ENCODE data around the gene TP53AIP1.

Gene TP53AIP1

GRCh38 chr11:128953151-128953550 lies 10.5 kb upstream of the TP53AIP1 start:
- no peak for TF ChIP-seq MYC (IDR thresholded peaks at IDR 0.05; ENCODE audit: low read depth, low read length)
- no peak for TF ChIP-seq POLR2A (IDR thresholded peaks at IDR 0.05; ENCODE audit: extremely low read depth, insufficient read length)
- TF ChIP-seq, protein P1, sequence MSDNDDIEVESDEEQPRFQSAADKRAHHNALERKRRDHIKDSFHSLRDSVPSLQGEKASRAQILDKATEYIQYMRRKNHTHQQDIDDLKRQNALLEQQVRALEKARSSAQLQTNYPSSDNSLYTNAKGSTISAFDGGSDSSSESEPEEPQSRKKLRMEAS (IDR thresholded peaks at IDR 0.05; ENCODE audit: low read depth, low read length), result no peak
- TF ChIP-seq, protein P2, sequence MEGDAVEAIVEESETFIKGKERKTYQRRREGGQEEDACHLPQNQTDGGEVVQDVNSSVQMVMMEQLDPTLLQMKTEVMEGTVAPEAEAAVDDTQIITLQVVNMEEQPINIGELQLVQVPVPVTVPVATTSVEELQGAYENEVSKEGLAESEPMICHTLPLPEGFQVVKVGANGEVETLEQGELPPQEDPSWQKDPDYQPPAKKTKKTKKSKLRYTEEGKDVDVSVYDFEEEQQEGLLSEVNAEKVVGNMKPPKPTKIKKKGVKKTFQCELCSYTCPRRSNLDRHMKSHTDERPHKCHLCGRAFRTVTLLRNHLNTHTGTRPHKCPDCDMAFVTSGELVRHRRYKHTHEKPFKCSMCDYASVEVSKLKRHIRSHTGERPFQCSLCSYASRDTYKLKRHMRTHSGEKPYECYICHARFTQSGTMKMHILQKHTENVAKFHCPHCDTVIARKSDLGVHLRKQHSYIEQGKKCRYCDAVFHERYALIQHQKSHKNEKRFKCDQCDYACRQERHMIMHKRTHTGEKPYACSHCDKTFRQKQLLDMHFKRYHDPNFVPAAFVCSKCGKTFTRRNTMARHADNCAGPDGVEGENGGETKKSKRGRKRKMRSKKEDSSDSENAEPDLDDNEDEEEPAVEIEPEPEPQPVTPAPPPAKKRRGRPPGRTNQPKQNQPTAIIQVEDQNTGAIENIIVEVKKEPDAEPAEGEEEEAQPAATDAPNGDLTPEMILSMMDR (IDR thresholded peaks at IDR 0.05; ENCODE audit: low read depth, low read length), result no peak
- no peak overlapping the region for H3K4me3 ChIP-seq (ENCODE audit: low read depth, low read length)
- no peak for DNase-seq (ENCODE audit: low read depth)

DNA sequence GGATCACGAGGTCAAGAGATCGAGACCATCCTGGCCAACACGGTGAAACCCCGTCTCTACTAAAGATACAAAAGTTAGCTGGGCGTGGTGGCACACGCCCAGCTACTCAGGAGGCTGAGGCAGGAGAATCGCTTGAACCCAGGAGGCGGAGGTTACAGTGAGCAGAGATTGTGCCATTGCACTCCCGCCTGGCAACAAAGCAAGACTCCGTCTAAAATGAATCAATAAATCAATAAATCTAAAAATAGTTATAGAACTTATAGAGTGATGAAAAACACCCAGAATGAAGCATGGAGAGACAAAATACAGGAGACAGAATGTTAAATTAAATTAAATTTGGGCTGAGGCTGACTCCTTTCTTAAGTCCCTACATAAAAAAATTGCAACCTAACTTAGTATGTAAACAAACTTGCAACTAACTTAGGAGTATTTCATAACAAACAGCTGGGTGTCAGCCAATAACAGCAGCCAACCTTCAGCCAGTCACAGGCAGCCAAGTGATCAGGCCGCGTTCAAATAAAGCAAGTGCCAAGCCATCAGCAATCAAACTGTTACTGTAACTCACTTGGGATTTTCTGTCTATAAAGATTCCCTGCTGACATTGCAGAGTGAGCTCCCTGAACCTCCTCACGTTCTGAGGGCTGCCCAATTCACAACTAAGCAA lies 7.3 kb upstream of the TP53AIP1 start:
- no peak overlapping the region for H3K4me3 ChIP-seq (ENCODE audit: low read depth, low read length)
- DNase-seq (ENCODE audit: low read depth), result no peak
- no peak for TF ChIP-seq MYC (IDR thresholded peaks at IDR 0.05; ENCODE audit: low read depth, low read length)
- TF ChIP-seq, protein P2 (IDR thresholded peaks at IDR 0.05; ENCODE audit: low read depth, low read length), result no peak
- TF ChIP-seq, protein P1 (IDR thresholded peaks at IDR 0.05; ENCODE audit: low read depth, low read length), result no peak
- TF ChIP-seq POLR2A (IDR thresholded peaks at IDR 0.05; ENCODE audit: extremely low read depth, insufficient read length), result no peak

DNA sequence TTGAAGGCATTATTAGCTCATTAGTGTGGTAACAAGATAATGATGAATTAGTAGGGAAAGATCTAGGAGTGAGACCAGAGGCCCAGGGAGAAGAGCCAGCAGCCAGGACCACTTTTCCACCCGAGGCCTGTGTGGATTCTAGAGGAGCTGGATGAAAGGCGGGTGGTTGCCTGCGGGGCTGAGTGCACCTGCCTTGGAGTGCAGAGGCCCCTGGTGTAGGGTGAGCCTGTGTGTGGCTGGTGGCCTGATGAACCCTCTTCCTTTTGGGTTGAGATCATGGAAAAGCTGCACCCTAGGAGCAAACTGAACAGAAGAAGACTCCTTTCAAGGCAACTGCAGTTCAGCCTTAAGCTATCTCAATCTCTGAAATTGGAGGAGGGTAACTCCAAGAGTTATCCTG lies 5.9 kb upstream of the TP53AIP1 start:
- DNase-seq (ENCODE audit: low read depth), result no peak
- no peak overlapping the region for H3K4me3 ChIP-seq (ENCODE audit: low read depth, low read length)
- TF ChIP-seq POLR2A (IDR thresholded peaks at IDR 0.05; ENCODE audit: extremely low read depth, insufficient read length), result no peak
- TF ChIP-seq, protein P2 (IDR thresholded peaks at IDR 0.05; ENCODE audit: low read depth, low read length), result peak; percentile 3

GRCh38 chr11:128947773-128948172 lies 5.1 kb upstream of the TP53AIP1 start:
- no peak for DNase-seq (ENCODE audit: low read depth)
- TF ChIP-seq, protein P1 (IDR thresholded peaks at IDR 0.05; ENCODE audit: low read depth, low read length), result no peak
- TF ChIP-seq, protein P2 (IDR thresholded peaks at IDR 0.05; ENCODE audit: low read depth, low read length), result no peak
- TF ChIP-seq POLR2A (IDR thresholded peaks at IDR 0.05; ENCODE audit: extremely low read depth, insufficient read length) (no peak), MYC (IDR thresholded peaks at IDR 0.05; ENCODE audit: low read depth, low read length) (no peak)
- no peak overlapping the region for H3K4me3 ChIP-seq (ENCODE audit: low read depth, low read length)

DNA sequence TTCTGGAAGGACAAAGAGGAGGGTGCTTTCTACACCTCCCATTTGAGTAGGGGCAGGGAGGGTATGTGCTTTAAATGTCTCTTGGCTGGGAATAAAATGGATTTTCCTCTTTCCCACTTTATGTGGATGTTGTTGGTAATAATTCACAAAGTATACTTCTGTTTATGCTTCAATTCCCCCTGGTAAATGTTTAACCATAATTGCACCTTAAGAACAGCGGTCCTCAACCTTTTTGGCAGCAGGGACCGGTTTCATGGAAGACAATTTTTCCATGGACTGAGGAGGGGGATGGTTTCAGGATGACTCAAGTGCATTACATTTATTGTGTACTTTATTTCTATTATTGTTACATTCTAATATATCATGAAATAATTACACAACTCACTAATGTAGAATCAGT lies 4.0 kb upstream of the TP53AIP1 start:
- TF ChIP-seq, protein P1 (IDR thresholded peaks at IDR 0.05; ENCODE audit: low read depth, low read length), result no peak
- TF ChIP-seq, protein P2 (IDR thresholded peaks at IDR 0.05; ENCODE audit: low read depth, low read length), result no peak
- DNase-seq (ENCODE audit: low read depth), result no peak
- no peak overlapping the region for H3K4me3 ChIP-seq (ENCODE audit: low read depth, low read length)
